HEK293T (cell line): ENCODE measurements around the gene AKAP6.

Source experiments
- CTCF ChIA-PET: fragments of 350-600 bp; formaldehyde crosslinking; extraction: SDS; loops from one replicate; lab custom pipeline; 2021; ENCODE audit warnings: antibody characterized with exemption, inconsistent platforms; lab: Yijun Ruan, JAX
- POLR2A ChIA-PET: fragments of 350-600 bp; formaldehyde crosslinking; extraction: SDS; loops from one replicate; lab custom pipeline; 2020; ENCODE audit warnings: antibody characterized with exemption, inconsistent platforms; lab: Yijun Ruan, JAX
- DNase-seq: peaks from one replicate; pipeline ENCODE4 v3.0.0; 2012; ENCODE audit warnings: mixed read lengths; ENCODE audit errors: extremely low spot score
- ARNT ChIP-seq: fragments of 450-650 bp; IDR thresholded peaks from 2 replicates; pipeline ENCODE4 v1.6.1; 2017; ENCODE audit warnings: mild to moderate bottlenecking
- BHLHE40 ChIP-seq: fragments of 450-650 bp; IDR thresholded peaks from 2 replicates; pipeline ENCODE4 v1.6.1; 2016; ENCODE audit warnings: mild to moderate bottlenecking, moderate library complexity, borderline replicate concordance
- CTBP1 ChIP-seq: fragments of 450-650 bp; IDR thresholded peaks from 2 replicates; pipeline ENCODE4 v1.6.1; 2016; ENCODE audit warnings: borderline replicate concordance
- ELF4 ChIP-seq: fragments of 450-650 bp; IDR thresholded peaks from 2 replicates; pipeline ENCODE4 v1.6.1; 2017; ENCODE audit warnings: antibody characterized with exemption
- FOXA1 ChIP-seq: fragments of 450-650 bp; IDR thresholded peaks from 2 replicates; pipeline ENCODE4 v1.6.1; 2016; ENCODE audit warnings: mild to moderate bottlenecking
- FOXK2 ChIP-seq: fragments of 450-650 bp; IDR thresholded peaks from 2 replicates; pipeline ENCODE4 v1.6.1; 2016; ENCODE audit warnings: mild to moderate bottlenecking
- FOXM1 ChIP-seq: fragments of 450-650 bp; IDR thresholded peaks from 2 replicates; pipeline ENCODE4 v1.6.1; 2017; ENCODE audit warnings: mild to moderate bottlenecking, borderline replicate concordance
- HDGF ChIP-seq: fragments of 450-650 bp; IDR thresholded peaks from 2 replicates; pipeline ENCODE4 v1.6.1; 2017; ENCODE audit warnings: antibody characterized with exemption, borderline replicate concordance
- L3MBTL2 ChIP-seq: fragments of 450-650 bp; conservative IDR thresholded peaks from 2 replicates; pipeline ENCODE4 v1.6.1; 2016; ENCODE audit warnings: mild to moderate bottlenecking
- LEF1 ChIP-seq: fragments of 450-650 bp; IDR thresholded peaks from 2 replicates; pipeline ENCODE4 v1.6.1; 2017; ENCODE audit warnings: mild to moderate bottlenecking, borderline replicate concordance
- NFRKB ChIP-seq: fragments of 450-650 bp; IDR thresholded peaks from 2 replicates; pipeline ENCODE4 v1.6.1; 2016; ENCODE audit warnings: mild to moderate bottlenecking, moderate library complexity
- PKNOX1 ChIP-seq: fragments of 450-650 bp; IDR thresholded peaks from 2 replicates; pipeline ENCODE4 v1.6.1; 2016
- SP1 ChIP-seq: fragments of 450-650 bp; IDR thresholded peaks from 2 replicates; pipeline ENCODE4 v1.6.1; 2017
- SUZ12 ChIP-seq: fragments of 450-650 bp; IDR thresholded peaks from 2 replicates; pipeline ENCODE4 v1.6.1; 2016; ENCODE audit warnings: mild to moderate bottlenecking
- TARDBP ChIP-seq: fragments of 450-650 bp; IDR thresholded peaks from 2 replicates; pipeline ENCODE4 v1.6.1; 2016
- ZNF384 ChIP-seq: fragments of 450-650 bp; IDR thresholded peaks from 2 replicates; pipeline ENCODE4 v1.6.1; 2016

The AKAP6 gene

GRCh38 chr14:32430326-32430725 is 101.2 kb downstream of the AKAP6 start:
- POLR2A ChIA-PET = no interaction called here
- CTCF ChIA-PET = no interaction called here
- DNase-seq = no peak

GRCh38 chr14:32432813-32433538 is 103.9 kb downstream of the AKAP6 start:
- POLR2A ChIA-PET = no interaction called here
- TF ChIP-seq ZNF384 (no peak), HDGF (no peak), FOXM1 (no peak), NFRKB (no peak), SP1 (no peak), TARDBP (no peak), BHLHE40 (no peak), L3MBTL2 (no peak), LEF1 (no peak), FOXA1 (no peak), PKNOX1 (no peak), SUZ12 (no peak), ARNT (no peak), FOXK2 (no peak), CTBP1 (no peak), ELF4 (no peak)
- CTCF ChIA-PET = interaction anchor here (0.7 to 0.9 kb wide), 2 partner anchors 19 to 923 kb away, joined by 3 to 4 read pairs; no protein-coding TSS in a partner anchor

More at GRCh38 chr14:32430326-32430725, 101.2 kb downstream of the AKAP6 start:
- TF ChIP-seq HDGF = no peak
- no peak for TF ChIP-seq CTBP1
- TF ChIP-seq TARDBP = no peak
- no peak for TF ChIP-seq ARNT
- TF ChIP-seq SP1 = no peak

GRCh38 chr14:32434180-32434579 is 105.1 kb downstream of the AKAP6 start:
- POLR2A ChIA-PET = no interaction called here
- DNase-seq = no peak
- CTCF ChIA-PET = no interaction called here
- TF ChIP-seq ARNT (no peak), PKNOX1 (no peak), LEF1 (no peak), NFRKB (no peak), BHLHE40 (no peak), TARDBP (no peak), SP1 (no peak)

More at GRCh38 chr14:32432813-32433538, 103.9 kb downstream of the AKAP6 start:
- DNase-seq = no peak

GRCh38 chr14:32434880-32435279 is 105.8 kb downstream of the AKAP6 start:
- CTCF ChIA-PET = no interaction called here
- no peak for DNase-seq
- TF ChIP-seq NFRKB (no peak), FOXM1 (no peak), ZNF384 (no peak)
- POLR2A ChIA-PET = no interaction called here

- POLR2A ChIA-PET = no interaction called here
- no peak for DNase-seq
- CTCF ChIA-PET = no interaction called here
- TF ChIP-seq HDGF = no peak
These were observed 106.3 kb downstream of the AKAP6 start for GRCh38 chr14:32435411-32435810.

- ChIA-PET POLR2A (no interaction called here), CTCF (no interaction called here)
- TF ChIP-seq FOXM1 = no peak
- no peak for TF ChIP-seq CTBP1
- TF ChIP-seq FOXA1 = no peak
- no peak for TF ChIP-seq NFRKB
- no peak for DNase-seq
These were observed 107.9 kb downstream of the AKAP6 start for GRCh38 chr14:32436993-32437392.

- POLR2A ChIA-PET = no interaction called here
- no peak for TF ChIP-seq FOXM1
- CTCF ChIA-PET = no interaction called here
- no peak for DNase-seq
These were observed 109.4 kb downstream of the AKAP6 start for GRCh38 chr14:32438517-32438916.

GRCh38 chr14:32443890-32444661 is 115.0 kb downstream of the AKAP6 start:
- CTCF ChIA-PET = no interaction called here
- POLR2A ChIA-PET = no interaction called here
- DNase-seq = no peak
- TF ChIP-seq TARDBP (no peak), ARNT (no peak), ZNF384 (no peak), LEF1 (no peak), CTBP1 (no peak), FOXK2 (no peak), FOXA1 (no peak), SUZ12 (no peak), BHLHE40 (no peak), FOXM1 (no peak), NFRKB (no peak)
